Endothelial cell (in vitro differentiated cells): ENCODE results near the gene CEMIP. TPM values are rescaled to one million over a fixed set of nuclear protein-coding genes. Genes with fewer than 3 reads are reported as not detected.
"Not testable (repeated sequence)": the region's sequence is repeated elsewhere in the genome, so short reads cannot be mapped to it uniquely, and the experiment has no call there.

Experiments used
- DNase-seq: peaks from one replicate; pipeline ENCODE4 v3.0.0; 2021; ENCODE audit warnings: low spot score
- H3K27ac Mint-ChIP-seq: one replicate; pipeline ENCODE4 v1.8.0; 2021; ENCODE audit warnings: mixed read lengths, inconsistent platforms; ENCODE audit not compliant: unreplicated experiment
- H3K27me3 Mint-ChIP-seq: one replicate; pipeline ENCODE4 v1.8.0; 2021; ENCODE audit warnings: mild to moderate bottlenecking, moderate library complexity, mixed read lengths, inconsistent platforms; ENCODE audit not compliant: unreplicated experiment
- H3K36me3 Mint-ChIP-seq: one replicate; pipeline ENCODE4 v1.8.0; 2021; ENCODE audit warnings: mild to moderate bottlenecking, low read depth, mixed read lengths, inconsistent platforms; ENCODE audit not compliant: unreplicated experiment
- H3K4me1 Mint-ChIP-seq: one replicate; pipeline ENCODE4 v1.8.0; 2021; ENCODE audit warnings: mild to moderate bottlenecking, mixed read lengths, inconsistent platforms; ENCODE audit not compliant: unreplicated experiment
- H3K4me3 Mint-ChIP-seq: one replicate; pipeline ENCODE4 v1.8.0; 2021; ENCODE audit warnings: mild to moderate bottlenecking, mixed read lengths, inconsistent platforms; ENCODE audit not compliant: unreplicated experiment
- H3K9me3 Mint-ChIP-seq: one replicate; pipeline ENCODE4 v1.8.0; 2021; ENCODE audit warnings: mixed read lengths, inconsistent platforms; ENCODE audit not compliant: unreplicated experiment
- CTCF ChIP-seq: fragments of 200-600 bp; sonication (generic); IDR thresholded peaks from one replicate; pipeline ENCODE4 v1.5.0; 2021; ENCODE audit warnings: antibody characterized with exemption; ENCODE audit not compliant: unreplicated experiment
- total RNA-seq: library from RNA; stranded (reverse); fragmentation: NEBNext Ultra II Directional; extraction: Animal tissue kit (Norgen Biotek cat#: 25700); gene quantifications from one replicate; pipeline ENCODE4 v1.2.1, GENCODE V29; 2021; ENCODE audit not compliant: unreplicated experiment

Gene CEMIP
- total RNA-seq, 1 donor from 2014 or later, result not detected

GRCh38 chr15:80953953-80954778 lies 175.0 kb downstream of the CEMIP start:
- no peak for TF ChIP-seq CTCF
- Mint-ChIP-seq H3K9me3 (no peaks in the 10 kb centered on the region), H3K27ac (no peak overlapping the region), H3K36me3 (peaks cover 26% of the 10 kb centered on the region), H3K4me3 (no peak overlapping the region), H3K27me3 (peaks cover 2% of the 10 kb centered on the region), H3K4me1 (peaks cover 9% of the 10 kb centered on the region)
- DNase-seq, result no peak

DNA sequence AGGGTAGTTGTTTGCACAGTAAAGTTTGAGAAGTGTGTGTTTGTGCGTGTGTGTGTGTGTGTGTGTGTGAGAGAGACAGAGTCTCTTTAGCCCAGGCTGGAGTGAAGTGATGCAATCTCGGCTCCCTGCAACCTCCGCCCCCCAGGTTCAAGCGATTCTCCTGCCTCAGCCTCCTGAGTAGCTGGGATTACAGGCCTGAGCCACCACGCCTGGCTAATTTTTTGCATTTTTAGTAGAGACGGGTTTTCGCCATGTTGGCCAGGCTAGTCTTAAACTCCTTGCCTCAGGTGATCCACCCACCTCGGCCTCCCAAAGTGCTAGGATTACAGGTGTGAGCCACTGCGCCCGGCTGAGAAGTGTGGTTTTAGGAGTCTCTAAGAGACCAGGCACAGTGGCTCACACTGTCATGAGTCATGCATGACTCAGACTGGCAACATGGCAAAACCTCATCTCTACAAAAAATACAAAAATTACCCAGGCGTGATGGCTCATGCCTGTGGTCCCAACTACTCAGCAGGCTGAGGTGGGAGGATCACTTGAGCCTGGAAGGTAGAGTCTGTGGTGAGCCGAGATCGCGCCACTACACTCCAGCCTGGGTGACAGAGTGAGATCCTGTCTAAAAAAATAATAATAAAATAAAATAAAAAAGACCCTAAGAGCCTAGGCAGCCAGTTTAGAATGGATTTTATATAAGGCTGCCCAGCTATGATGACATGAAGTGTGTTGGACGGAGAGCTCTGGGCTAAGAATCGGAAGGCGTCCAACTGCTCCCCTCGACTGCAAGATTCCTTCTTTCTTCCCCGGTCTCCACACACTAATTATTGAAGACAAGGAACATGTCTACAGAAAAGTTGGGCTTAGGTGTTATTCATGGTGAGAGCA lies 176.6 kb downstream of the CEMIP start:
- H3K27ac Mint-ChIP-seq, result peak overlapping the region; percentile 4
- not testable (repeated sequence) for DNase-seq, H3K27me3 Mint-ChIP-seq, H3K9me3 Mint-ChIP-seq, H3K4me1 Mint-ChIP-seq, H3K4me3 Mint-ChIP-seq
- H3K36me3 Mint-ChIP-seq, result peaks cover 19% of the 10 kb centered on the region

DNA sequence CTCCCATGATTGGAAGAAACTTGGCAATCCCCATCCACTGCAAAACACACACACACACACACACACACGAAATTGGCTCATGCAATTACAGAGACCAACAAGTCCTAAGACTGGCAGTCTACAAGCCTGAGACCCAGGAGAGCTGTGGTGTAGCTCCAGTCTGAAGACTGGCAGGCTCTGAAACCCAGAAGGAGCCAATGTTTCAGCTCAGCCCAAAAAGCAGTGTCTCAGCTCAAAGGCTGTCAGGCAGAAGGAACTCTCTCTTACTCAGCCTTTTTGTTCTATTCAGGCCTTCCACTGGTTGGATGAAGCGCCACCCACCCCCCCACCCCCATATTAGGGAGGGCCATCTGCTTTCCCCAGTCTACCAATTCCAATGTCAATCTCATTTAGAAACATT lies 178.4 kb downstream of the CEMIP start:
- Mint-ChIP-seq H3K4me3 (no peak overlapping the region), H3K27ac (no peak overlapping the region)

DNA sequence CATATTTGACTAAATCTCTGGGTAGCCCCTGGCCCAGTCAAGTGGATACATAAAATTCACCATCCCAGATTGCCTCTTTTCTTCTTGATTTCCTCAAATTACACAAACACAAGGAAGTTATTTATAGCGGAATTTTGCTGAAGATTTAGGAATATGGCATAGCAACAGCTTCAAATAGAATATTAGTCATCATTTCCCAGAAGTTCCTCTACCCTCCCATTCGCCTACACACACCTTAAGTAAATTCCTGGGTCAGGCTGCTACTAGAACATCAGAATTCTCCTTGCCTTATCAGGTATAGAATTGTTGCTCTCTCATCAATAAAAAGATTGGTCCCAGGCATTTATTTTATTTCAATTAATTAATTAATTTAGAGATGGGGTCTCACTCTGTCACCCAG lies 178.8 kb downstream of the CEMIP start:
- no peak for TF ChIP-seq CTCF
- Mint-ChIP-seq H3K27me3 (peaks cover 4% of the 10 kb centered on the region), H3K9me3 (no peaks in the 10 kb centered on the region), H3K4me1 (peaks cover 9% of the 10 kb centered on the region), H3K36me3 (peaks cover 11% of the 10 kb centered on the region), H3K4me3 (no peak overlapping the region), H3K27ac (no peak overlapping the region)
- no peak for DNase-seq

More for the DNA sequence above, 178.4 kb downstream of the CEMIP start:
- DNase-seq, result no peak
- no peak for TF ChIP-seq CTCF
- no peaks in the 10 kb centered on the region for H3K9me3 Mint-ChIP-seq
- peaks cover 9% of the 10 kb centered on the region for H3K4me1 Mint-ChIP-seq
- peaks cover 15% of the 10 kb centered on the region for H3K36me3 Mint-ChIP-seq
- H3K27me3 Mint-ChIP-seq, result peaks cover 4% of the 10 kb centered on the region

- Mint-ChIP-seq H3K9me3 (no peaks in the 10 kb centered on the region), H3K4me3 (no peak overlapping the region), H3K27ac (no peak overlapping the region), H3K27me3 (peaks cover 4% of the 10 kb centered on the region), H3K36me3 (peaks cover 11% of the 10 kb centered on the region), H3K4me1 (peaks cover 9% of the 10 kb centered on the region)
- TF ChIP-seq CTCF, result no peak
- DNase-seq, result no peak
Observed at GRCh38 chr15:80958818-80959495, 179.8 kb downstream of the CEMIP start.

GRCh38 chr15:80965454-80965853 lies 186.3 kb downstream of the CEMIP start:
- not testable (repeated sequence) for H3K9me3 Mint-ChIP-seq, H3K4me3 Mint-ChIP-seq, H3K4me1 Mint-ChIP-seq, H3K27ac Mint-ChIP-seq, DNase-seq, H3K27me3 Mint-ChIP-seq
- H3K36me3 Mint-ChIP-seq, result peaks cover 23% of the 10 kb centered on the region
